HG02870 (cell line): ENCODE results near the gene APOBEC2.

Experiments
- ATAC-seq: cut with Tn5 transposase; IDR thresholded peaks from one replicate; pipeline ENCODE4 v1.9.1; 2021; ENCODE audit warnings: mild to moderate bottlenecking, moderate library complexity; ENCODE audit not compliant: unreplicated experiment

APOBEC2 gene

GRCh38 chr6:41083072-41083471 lies 30.1 kb downstream of the APOBEC2 start:
- ATAC-seq, result no peak

GRCh38 chr6:41085182-41085581 lies 32.2 kb downstream of the APOBEC2 start:
- no peak for ATAC-seq

DNA sequence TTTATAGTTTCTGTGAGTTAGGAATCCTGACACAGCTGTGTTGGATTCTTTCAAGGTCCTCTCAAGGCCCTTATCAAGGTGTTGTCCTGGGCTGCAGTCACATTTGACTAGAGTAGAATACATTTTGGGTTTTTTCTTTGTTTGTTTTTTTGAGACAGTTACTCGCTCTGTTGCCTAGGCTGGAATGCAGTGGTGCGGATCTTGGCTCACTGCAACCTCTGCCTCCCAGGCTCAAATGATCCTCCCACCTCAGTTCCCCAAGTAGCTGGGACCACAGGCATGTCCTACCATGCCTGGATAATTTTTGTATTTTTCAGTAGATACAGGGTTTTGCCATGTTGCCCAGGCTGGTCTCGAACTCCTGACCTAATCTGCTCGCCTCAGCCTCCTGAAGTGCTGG lies 35.4 kb downstream of the APOBEC2 start:
- ATAC-seq, result no peak

- no peak for ATAC-seq
Observed at GRCh38 chr6:41090841-41091761, 38.1 kb downstream of the APOBEC2 start.

DNA sequence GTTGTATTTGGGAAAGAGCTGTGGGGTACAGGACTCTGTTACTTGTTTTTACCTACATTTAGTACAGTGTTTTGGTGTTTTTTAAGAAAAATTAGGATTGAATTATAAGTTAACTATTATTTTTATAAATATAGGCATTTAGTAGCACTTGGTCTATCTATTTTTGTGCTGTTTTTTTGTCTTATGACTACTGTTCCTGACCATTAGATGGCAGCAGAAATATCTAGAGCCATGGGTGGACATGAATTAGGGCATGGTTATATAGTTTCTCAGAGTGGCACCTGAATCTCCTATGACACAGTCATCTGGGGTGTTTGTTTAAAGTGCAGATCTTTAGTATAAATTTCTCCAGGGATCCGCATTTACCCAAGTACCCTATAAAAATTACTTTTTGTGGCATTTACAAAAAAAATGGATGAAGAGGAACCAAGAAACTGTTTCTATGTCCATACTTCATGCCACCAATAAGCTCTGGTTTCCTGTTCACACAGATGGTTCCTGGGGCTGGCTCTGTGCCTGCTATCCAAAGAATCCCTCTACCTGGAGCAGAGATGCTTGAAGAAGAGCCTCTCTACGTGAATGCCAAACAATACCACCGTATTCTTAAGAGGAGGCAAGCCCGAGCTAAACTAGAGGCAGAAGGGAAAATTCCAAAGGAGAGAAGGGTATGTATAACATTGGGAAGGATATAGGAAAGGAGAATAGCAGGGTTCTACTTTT lies 39.6 kb downstream of the APOBEC2 start:
- no peak for ATAC-seq

- ATAC-seq, result no peak
Observed at GRCh38 chr6:41093729-41094128, 40.7 kb downstream of the APOBEC2 start.

DNA sequence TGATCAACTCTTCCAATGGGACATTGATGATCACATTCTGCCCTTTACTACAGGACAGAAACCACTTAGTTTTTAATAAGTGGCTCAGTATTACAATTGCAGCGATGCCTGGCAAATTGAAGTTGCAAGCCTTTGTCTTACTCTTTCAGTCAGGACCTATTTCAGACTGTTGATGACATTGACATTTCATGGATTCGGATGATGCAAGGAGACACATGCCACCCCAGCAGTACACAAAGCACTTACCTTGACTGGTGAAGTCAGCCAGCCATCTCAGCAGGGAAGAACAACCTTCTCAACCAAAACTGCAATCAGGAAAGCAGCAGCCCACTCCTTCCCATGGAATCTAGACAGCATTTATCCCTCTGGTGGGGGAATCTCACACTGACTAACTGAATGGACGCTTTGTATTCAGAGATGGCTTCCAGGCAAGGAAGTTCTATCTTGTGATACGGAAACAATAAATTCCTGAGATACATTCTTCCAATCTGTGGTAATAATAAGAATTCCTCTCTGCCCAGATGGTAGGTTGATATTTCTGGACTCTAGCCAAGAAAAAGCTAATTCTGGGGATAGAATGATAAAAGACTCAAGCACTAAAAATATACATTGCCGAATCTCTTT lies 44.6 kb downstream of the APOBEC2 start:
- ATAC-seq, result no peak

DNA sequence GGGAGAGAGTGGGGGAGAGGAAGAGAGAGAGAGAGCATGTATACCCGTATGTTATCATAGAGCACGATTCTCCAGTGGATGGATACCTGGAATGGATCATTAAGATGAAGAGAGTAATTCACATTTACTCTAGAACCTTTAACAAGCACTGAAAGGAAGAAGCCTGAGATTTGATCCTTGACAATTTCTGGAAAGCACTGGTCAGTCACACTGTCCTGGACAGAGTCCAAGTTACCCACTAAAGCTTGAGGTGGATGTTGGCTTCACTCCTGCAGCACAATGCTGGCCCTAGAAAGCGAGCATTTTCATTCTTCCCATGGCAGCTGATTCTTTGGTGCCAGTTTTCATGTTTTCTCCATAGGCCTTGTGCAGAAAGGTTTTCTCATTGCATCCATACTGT lies 45.4 kb downstream of the APOBEC2 start:
- no peak for ATAC-seq

DNA sequence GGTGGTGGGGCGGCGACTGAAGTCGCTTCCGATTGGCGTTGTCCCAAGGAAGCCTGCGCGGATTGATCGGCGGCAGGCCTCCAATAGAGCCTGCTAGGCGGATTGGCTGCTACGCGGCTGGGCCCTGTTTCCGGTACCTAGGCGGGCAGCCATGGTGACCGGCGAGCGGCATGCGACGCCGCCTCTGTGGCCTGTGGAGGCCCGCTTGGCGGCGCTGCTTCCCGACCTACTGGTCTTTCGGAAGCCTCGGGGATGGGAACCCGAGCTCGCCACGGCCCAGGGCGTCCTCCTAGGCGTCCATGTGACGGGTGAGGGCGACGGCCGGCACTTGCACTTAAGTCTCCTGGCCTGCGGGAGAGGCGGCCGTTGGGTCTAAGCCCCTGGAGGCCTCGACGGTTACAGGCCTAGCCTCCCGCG lies 47.9 kb downstream of the APOBEC2 start:
- ATAC-seq, result no peak

- no peak for ATAC-seq
Observed at GRCh38 chr6:41103847-41104246, 50.8 kb downstream of the APOBEC2 start.

DNA sequence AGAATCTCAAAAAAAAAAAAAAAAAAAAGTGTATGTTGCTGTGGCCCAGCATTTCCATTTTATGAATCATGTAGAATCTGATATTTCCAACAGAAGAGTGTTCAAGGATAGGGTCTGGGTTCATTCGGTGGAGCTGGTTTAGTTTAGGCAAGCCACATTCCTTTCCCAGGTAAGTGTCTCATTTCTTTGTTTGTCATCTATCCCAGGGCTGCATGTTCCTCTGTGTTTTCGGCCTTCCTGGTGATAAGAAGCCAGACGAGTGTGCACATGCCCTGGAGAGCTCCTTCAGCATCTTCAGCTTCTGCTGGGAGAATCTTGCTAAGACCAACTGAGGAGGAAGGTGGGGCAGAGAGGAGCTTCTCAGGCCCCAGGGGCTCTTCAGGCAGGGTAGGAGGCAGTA lies 58.0 kb downstream of the APOBEC2 start:
- no peak for ATAC-seq
